ENCODE data around the gene CGB2.

DNA sequence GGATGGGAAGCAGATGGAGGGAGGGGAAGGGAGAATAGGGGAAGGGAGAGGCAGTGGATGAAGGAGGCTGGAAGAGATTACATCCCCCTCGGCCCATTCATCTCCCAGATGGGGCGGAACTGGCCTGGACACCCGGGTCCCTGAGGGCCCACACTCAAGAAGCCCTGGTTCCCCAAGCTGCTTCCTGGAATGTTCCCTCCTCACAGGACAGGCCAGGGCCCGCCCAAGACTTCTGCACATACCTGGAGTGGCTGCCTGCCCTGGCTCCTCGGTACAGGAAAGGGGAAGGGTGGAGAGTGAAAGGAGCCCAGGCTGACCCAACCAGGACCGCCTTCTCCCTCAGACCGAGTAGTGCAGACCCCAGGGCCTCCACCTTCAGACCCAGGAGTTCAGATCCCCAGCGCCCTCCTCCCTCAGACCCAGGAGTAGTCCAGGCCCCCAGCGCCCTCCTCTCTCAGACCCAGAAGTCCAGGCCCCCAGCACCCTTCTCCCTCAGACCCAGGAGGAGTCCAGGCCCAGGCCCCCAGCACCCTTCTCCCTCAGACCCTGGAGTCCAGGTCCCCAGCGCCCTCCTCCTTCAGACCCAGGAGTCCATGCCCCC is 32.4 kb downstream of the CGB2 start:
- TF ChIP-seq POLR2AphosphoS5 (IDR thresholded peaks at IDR 0.05; ENCODE audit: low read depth, low read length) = no peak
- no peak for TF ChIP-seq POLR2A (IDR thresholded peaks at IDR 0.05; ENCODE audit: low read depth, low read length)

Measured in GM12892 (cell line).